GM12801 (cell line): ENCODE measurements around the gene FRRS1.

Source experiments
- CTCF ChIP-seq: IDR thresholded peaks from one replicate; pipeline ENCODE4 v1.5.1; 2011; ENCODE audit warnings: control low read depth; ENCODE audit not compliant: insufficient read length; ENCODE audit errors: extremely low read depth

The FRRS1 gene

GRCh38 chr1:99727575-99728185, 38.8 kb downstream of the FRRS1 start:
- no peak for TF ChIP-seq CTCF

GRCh38 chr1:99726818-99727217, 39.6 kb downstream of the FRRS1 start:
- TF ChIP-seq CTCF, result no peak

GRCh38 chr1:99726407-99726806, 40.0 kb downstream of the FRRS1 start:
- TF ChIP-seq CTCF, result no peak

- TF ChIP-seq CTCF, result no peak
These were observed 40.4 kb downstream of the FRRS1 start for GRCh38 chr1:99725996-99726395.

- TF ChIP-seq CTCF, result no peak
These were observed 43.2 kb downstream of the FRRS1 start for GRCh38 chr1:99723251-99723650.

GRCh38 chr1:99717005-99717404, 49.4 kb downstream of the FRRS1 start:
- TF ChIP-seq CTCF, result no peak

- TF ChIP-seq CTCF, result no peak
These were observed 53.4 kb downstream of the FRRS1 start for GRCh38 chr1:99713006-99713405.
